COLO668 (cell line): Measurements from ENCODE around the gene IL3.

ENCODE experiments used
- DNase-seq: peaks from one replicate; lab custom pipeline; 2025; ENCODE audit not compliant: unreplicated experiment; lab: John Stamatoyannopoulos, UW

The IL3 gene

GRCh38 chr5:132072070-132072469, 11.6 kb downstream of the IL3 start:
- DNase-seq, result no peak

GRCh38 chr5:132072528-132072927, 12.1 kb downstream of the IL3 start:
- DNase-seq, result peak; percentile 11

DNA sequence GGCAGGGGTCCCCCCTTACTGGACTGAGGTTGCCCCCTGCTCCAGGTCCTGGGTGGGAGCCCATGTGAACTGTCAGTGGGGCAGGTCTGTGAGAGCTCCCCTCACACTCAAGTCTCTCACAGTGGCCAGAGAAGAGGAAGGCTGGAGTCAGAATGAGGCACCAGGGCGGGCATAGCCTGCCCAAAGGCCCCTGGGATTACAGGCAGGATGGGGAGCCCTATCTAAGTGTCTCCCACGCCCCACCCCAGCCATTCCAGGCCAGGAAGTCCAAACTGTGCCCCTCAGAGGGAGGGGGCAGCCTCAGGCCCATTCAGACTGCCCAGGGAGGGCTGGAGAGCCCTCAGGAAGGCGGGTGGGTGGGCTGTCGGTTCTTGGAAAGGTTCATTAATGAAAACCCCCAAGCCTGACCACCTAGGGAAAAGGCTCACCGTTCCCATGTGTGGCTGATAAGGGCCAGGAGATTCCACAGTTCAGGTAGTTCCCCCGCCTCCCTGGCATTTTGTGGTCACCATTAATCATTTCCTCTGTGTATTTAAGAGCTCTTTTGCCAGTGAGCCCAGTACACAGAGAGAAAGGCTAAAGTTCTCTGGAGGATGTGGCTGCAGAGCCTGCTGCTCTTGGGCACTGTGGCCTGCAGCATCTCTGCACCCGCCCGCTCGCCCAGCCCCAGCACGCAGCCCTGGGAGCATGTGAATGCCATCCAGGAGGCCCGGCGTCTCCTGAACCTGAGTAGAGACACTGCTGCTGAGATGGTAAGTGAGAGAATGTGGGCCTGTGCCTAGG, 13.0 kb downstream of the IL3 start, which contains the start of gene CSF2:
TSS of gene CSF2 (plus strand) at position 559 of the 783 bp plus-strand sequence. CDS start at position 594, 35 bp downstream.
- peak; percentile 12 for DNase-seq

DNA sequence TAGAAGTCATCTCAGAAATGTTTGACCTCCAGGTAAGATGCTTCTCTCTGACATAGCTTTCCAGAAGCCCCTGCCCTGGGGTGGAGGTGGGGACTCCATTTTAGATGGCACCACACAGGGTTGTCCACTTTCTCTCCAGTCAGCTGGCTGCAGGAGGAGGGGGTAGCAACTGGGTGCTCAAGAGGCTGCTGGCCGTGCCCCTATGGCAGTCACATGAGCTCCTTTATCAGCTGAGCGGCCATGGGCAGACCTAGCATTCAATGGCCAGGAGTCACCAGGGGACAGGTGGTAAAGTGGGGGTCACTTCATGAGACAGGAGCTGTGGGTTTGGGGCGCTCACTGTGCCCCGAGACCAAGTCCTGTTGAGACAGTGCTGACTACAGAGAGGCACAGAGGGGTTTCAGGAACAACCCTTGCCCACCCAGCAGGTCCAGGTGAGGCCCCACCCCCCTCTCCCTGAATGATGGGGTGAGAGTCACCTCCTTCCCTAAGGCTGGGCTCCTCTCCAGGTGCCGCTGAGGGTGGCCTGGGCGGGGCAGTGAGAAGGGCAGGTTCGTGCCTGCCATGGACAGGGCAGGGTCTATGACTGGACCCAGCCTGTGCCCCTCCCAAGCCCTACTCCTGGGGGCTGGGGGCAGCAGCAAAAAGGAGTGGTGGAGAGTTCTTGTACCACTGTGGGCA, 13.8 kb downstream of the IL3 start:
- DNase-seq, result no peak

DNA sequence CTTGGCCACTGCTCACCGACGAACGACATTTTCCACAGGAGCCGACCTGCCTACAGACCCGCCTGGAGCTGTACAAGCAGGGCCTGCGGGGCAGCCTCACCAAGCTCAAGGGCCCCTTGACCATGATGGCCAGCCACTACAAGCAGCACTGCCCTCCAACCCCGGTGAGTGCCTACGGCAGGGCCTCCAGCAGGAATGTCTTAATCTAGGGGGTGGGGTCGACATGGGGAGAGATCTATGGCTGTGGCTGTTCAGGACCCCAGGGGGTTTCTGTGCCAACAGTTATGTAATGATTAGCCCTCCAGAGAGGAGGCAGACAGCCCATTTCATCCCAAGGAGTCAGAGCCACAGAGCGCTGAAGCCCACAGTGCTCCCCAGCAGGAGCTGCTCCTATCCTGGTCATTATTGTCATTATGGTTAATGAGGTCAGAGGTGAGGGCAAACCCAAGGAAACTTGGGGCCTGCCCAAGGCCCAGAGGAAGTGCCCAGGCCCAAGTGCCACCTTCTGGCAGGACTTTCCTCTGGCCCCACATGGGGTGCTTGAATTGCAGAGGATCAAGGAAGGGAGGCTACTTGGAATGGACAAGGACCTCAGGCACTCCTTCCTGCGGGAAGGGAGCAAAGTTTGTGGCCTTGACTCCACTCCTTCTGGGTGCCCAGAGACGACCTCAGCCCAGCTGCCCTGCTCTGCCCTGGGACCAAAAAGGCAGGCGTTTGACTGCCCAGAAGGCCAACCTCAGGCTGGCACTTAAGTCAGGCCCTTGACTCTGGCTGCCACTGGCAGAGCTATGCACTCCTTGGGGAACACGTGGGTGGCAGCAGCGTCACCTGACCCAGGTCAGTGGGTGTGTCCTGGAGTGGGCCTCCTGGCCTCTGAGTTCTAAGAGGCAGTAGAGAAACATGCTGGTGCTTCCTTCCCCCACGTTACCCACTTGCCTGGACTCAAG, 14.6 kb downstream of the IL3 start:
- no peak for DNase-seq

DNA sequence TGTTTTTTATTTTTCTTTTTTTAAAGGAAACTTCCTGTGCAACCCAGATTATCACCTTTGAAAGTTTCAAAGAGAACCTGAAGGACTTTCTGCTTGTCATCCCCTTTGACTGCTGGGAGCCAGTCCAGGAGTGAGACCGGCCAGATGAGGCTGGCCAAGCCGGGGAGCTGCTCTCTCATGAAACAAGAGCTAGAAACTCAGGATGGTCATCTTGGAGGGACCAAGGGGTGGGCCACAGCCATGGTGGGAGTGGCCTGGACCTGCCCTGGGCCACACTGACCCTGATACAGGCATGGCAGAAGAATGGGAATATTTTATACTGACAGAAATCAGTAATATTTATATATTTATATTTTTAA, 15.2 kb downstream of the IL3 start:
- no peak for DNase-seq

DNA sequence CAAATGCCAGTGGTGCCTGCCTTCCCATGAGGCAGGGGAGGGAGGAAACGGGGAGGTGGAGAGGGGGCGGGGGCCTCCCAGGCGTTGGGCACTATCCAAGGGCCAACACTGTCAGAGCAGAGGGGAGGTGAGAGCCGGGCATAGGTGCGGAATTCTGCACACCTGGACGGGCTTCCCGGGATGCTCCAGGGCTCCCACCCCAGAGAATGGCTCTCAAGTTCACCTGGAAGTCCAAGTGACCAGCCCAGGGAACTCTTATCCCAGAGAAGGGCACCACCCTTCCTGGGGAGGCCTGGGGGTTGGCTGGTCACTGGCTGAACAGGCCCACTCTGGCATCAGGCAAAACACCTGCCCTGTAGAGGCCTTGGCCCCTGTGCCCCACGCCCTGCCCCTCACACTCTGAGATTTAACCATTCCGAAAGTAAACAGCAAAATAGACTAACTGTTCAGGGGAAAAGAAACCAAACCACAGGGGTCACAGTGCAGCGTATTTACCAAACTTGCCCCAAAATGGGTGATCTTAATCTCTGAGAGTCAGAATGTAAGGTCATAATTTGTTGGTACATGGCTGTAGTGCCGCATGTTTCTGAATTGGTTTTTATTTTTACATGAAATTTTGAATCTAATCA, 15.9 kb downstream of the IL3 start:
- no peak for DNase-seq

DNA sequence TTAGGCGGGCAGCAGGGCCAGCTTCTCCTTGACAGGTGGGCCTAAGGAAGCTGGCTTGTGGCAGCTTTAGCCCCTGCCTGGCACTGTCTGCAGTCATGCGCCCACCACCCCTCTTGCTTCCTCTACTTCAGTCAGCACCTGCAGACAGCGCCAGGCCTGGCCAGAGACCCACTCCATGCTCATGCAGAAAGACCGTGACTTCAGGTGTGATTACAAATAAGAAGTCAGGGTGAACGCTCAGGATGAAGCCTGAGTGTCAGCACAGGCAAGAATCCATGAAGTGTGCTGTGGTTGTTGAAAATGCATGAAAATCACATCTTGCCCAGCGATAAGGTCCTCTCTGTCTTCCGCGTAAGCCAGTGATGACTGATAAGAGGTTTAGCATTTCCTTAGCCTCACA, 16.5 kb downstream of the IL3 start:
- no peak for DNase-seq

DNA sequence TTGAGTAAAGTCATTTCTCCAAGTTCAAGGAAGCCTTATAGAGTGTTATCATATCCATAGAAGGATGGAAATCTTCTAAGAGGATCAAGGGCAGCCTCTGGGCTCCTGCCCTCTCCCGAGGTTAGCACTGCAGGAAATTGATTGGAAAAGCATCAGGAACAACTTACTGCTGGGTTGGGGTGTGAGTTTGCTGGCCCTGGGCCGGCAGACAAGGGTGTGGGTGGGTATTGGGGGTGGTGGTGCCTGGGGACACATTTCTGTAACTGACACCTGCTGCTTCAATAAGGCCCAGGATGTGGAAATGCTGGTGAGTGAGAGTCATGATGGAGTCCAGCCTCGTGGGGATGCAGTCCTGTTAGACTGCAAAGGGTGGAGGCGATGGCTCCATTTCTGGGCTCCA, 18.6 kb downstream of the IL3 start:
- DNase-seq, result no peak

DNA sequence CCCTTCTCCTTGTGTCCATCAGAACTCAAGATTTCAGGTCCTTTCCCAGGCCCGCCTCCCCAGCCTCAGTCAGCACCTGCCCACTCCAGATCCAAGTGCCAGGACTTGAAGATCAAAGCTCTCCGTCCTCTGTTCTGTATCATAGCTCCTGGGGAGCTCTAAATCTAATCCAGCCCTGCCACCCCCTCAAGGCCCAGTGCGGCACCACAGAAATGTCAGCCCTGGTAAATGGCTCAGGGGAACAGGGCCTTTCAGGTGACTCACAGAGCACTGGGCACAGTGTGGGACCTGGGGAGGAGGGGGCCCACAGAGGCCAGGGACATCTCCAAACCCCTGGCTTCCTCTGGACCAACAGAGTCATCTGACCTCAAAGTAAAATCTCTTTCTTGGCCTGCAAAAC, 19.2 kb downstream of the IL3 start:
- no peak for DNase-seq

GRCh38 chr5:132080595-132080994, 20.1 kb downstream of the IL3 start:
- DNase-seq, result no peak

GRCh38 chr5:132081458-132081857, 21.0 kb downstream of the IL3 start:
- DNase-seq, result no peak

- DNase-seq, result no peak
These were observed 22.0 kb downstream of the IL3 start for GRCh38 chr5:132082329-132083023.

- no peak for DNase-seq
These were observed 22.7 kb downstream of the IL3 start for GRCh38 chr5:132083071-132083678.

GRCh38 chr5:132085686-132086085, 25.2 kb downstream of the IL3 start:
- no peak for DNase-seq

DNA sequence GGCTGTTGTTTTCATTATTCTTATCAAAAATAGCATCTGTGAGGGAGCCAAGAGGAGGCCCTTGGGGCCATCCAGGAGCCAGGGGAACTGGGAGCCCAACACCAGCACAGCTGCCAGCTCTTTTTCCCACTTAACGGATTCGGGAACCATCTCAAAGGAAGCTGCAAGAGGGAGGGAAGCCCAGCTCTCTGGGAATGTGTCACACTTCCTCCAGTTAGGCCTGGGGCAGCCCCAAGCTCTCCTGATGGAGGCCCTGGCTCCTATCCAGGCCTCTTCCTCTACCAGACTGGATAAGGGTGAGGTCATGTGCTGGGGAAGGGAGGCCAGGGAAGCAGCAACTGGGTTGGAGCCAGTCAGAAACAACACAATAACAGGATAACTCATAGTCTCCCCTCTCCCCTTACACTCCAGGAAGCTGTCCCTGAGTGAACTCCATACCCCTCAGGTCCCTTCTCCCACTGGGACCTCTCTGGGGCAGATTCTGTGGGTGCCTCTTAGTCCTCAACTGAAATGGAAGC, 25.9 kb downstream of the IL3 start:
- no peak for DNase-seq

GRCh38 chr5:132087176-132087575, 26.7 kb downstream of the IL3 start:
- DNase-seq, result no peak

- no peak for DNase-seq
These were observed 27.2 kb downstream of the IL3 start for GRCh38 chr5:132087661-132088060.

DNA sequence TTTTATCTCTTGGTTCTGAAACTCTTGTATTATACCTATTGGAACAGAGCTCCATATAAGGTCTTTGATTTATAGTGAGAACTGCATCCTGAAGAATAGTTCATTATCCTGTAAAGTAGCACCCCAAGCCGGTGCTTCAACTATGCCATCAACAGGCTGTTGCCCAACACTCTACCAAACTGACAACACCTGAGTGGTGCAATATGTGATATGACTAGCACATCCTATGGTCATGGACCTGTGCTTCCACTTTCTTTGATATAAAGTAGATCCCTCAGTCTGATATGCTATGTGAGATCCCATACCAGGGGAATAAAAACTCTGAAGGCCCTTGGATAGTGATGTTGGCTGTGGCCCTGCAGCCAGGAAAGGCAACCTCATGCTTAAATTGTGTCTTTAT, 28.9 kb downstream of the IL3 start:
- no peak for DNase-seq

- DNase-seq, result no peak
These were observed 29.7 kb downstream of the IL3 start for GRCh38 chr5:132090107-132090506.
